Activated T-cell treated with anti-CD3 and anti-CD28 coated beads for 4 hours (primary cell): ENCODE measurements around the gene OR7E24.
A peak's percentile ranks its signal among the peaks of the same experiment; 100 is the strongest.
"Not testable (repeated sequence)": the region's sequence is repeated elsewhere in the genome, so short reads cannot be mapped to it uniquely, and the experiment has no call there.

ENCODE experiments used
- DNase-seq: peaks from one replicate; pipeline ENCODE4 v3.0.0-alpha.2; 2020

The OR7E24 gene

DNA sequence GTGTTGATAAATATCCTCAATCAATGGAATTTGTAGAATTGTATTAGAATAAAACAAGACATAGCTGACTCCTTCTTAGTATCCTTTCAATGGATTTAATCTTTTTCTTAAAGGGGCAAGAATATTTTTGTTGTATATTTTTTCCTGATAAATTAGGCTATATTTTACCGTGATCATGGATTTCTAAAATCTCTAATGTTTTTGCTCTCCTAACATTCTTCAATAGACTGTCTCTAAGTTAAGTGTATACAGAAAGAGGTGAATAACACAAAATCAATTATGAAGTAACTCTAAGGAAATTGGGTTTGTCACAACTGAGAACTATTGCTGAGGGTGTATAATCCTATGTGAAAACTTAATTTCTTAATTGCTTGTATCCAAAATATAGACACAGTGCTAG lies at the start of gene OR7E24:
TSS of gene OR7E24 (plus strand) at position 301 of the 400 bp plus-strand sequence. CDS start 114 bp downstream, outside the sequence.
- DNase-seq = no peak

DNA sequence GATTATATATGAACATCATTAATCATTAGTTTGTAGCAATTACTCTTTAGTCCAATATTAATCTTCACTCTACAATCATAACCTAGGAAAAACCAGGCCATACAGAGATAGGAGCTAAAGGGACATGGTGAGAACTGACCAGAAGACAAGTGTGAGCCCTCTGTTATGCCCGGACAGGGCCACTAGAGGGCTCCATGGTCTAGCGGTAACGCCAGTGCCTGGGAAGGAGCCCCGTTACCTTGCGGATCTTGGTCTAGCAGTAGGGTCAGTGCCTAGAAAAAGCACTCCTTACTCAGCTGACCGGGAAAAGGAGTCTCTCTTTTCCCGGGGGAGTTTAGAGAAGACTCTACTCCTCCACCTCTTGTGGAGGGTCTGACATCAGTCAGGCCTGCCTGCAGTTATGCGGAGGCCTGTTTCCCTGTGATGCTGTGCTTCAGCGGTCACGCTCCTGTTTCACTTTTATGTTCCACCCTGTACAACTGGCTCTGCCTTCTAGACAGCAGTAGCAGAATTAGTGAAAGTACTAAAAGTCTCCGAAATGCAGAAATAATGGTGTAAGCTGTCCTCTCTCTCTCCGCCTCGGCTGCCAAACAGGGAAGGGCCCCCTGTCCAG lies 45.1 kb upstream of the OR7E24 start:
- peak; percentile 56 for DNase-seq

DNA sequence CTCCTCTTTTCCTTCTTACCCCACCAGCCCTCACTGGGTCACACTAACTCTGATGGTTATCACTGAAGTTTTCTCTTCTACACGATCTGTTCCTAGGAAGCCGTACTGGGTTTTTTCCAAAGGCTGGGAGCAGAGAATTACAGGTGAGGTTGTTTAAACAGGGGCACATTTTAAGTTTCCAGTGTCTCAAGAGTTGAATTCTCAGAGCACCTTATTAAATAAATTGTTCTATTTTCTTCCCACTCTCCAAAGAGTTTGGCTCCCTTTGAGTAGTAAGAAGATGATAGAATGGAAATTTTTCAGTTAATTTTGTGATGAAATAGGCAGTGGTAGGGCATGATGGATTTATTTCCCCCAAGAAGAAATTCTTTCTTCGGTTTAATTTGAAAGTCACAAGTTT lies 31.2 kb upstream of the OR7E24 start, which contains the start of gene OR7D4:
TSS of gene OR7D4 (minus strand) at position 101 of the 400 bp plus-strand sequence. CDS start 4,752 bp downstream, outside the sequence.
- no peak for DNase-seq

DNA sequence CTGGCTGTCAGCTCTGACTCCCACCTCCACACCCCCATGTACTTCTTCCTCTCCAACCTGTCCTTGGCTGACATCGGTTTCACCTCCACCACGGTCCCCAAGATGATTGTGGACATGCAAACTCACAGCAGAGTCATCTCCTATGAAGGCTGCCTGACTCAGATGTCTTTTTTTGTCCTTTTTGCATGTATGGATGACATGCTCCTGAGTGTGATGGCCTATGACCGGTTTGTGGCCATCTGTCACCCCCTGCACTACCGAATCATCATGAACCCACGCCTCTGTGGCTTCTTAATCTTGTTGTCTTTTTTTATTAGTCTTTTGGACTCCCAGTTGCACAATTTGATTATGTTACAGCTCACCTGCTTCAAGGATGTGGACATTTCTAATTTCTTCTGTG lies 506 bp downstream of the OR7E24 start:
- no peak for DNase-seq

DNA sequence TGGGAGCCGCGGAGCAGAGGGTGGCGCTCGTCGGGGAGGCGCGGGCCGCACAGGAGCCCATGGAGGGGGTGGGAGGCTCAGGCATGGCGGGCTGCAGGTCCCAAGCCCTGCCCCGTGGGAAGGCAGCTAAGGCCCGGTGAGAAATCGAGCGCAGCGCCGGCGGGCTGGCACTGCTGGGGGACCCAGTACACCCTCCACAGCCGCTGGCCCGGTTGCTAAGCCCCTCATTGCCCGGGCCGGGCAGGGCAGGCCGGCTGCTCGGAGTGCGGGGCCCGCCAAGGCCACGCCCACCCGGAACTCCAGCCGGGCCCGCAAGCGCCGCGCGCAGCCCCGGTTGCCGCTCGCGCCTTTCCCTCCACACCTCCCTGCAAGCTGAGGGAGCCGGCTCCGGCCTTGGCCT lies 32.8 kb downstream of the OR7E24 start:
- DNase-seq = not testable (repeated sequence)

DNA sequence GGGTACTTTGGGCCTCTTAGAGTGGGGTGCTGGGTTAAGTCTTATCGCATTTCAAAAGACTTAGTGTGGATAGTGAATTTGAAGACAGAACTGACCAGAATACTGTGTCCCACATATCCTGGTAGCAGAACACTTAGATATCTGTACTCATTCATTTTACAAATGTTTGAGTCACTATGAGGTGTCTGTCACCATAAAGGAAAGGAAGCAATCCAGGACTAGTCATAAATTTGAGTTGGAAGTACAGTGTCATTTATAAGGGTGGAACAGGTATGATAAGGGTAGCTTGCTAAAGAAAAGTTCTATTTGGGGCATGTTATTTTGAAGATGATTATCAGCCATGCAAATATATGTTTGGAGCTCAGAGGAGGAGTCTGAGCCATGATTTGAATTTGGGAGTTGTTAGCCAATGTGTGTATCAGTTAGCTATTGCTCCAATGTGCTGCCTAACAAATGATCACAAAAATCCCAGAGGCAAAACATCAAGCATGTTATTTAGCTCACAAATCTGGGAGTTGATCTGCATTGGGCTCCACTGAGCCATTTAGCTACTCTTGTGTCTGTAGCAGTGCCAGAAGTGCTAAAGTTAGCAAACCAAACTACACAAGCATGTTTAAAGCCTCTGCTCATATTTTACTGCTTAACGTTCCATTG lies 38.6 kb downstream of the OR7E24 start:
- DNase-seq = no peak

DNA sequence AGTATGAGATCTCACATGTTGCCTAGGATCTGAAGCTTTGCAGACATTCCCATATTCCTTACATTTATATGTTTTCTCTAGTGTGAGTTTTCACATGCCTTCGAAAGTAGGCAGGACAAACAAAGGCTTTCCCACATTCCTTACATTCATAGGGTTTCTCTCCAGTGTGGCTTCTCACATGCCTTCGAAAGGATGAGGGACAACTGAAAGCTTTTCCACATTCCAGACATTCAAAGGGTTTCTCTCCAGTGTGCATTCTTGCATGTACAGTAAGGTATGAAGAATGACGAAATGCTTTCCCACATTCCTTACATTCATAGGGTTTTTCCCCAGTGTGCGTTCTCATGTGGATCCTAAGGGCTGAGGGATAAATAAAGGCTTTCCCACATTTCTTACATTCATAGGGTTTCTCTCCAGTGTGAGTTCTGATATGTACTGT lies 44.7 kb downstream of the OR7E24 start:
- DNase-seq = no peak

DNA sequence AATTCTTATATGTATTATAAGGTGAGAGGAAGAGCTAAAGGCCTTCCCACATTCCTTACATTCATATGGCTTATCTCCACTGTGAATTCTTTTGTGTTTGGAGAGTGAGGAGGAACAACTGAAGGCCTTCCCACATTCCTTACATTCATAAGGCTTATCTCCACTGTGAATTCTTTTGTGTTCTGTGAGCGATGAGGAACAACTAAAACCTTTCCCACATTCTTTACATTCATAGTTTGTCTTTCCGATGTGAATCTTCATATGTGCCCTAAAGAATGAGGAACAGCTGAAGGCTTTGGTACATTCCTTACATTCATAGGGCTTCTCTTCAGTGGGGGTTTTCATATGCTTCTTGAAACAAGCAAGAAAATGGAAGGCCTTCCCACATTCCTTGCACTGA lies 45.6 kb downstream of the OR7E24 start:
- DNase-seq = no peak
